PFSK-1 (cell line): ENCODE measurements around the gene ZNF277.
A peak's percentile ranks its signal among the peaks of the same experiment; 100 is the strongest.
"Not testable (repeated sequence)": the region's sequence is repeated elsewhere in the genome, so short reads cannot be mapped to it uniquely, and the experiment has no call there.

Source experiments
- POLR2AphosphoS5 ChIP-seq: IDR thresholded peaks from 2 replicates; pipeline ENCODE4 v1.6.1; 2012; ENCODE audit warnings: low read depth, mild to moderate bottlenecking, control low read depth, low read length, moderate library complexity
- SIN3A ChIP-seq: IDR thresholded peaks from 2 replicates; pipeline ENCODE4 v1.6.1; 2012; ENCODE audit warnings: mild to moderate bottlenecking, low read length, moderate library complexity, borderline replicate concordance; ENCODE audit not compliant: insufficient read depth

- TF ChIP-seq POLR2AphosphoS5 = 0 out of 2 replicates have a peak, but pooled peaks have one; percentile 38
- not testable (repeated sequence) for TF ChIP-seq SIN3A
Observed at GRCh38 chr7:112391079-112391821, 184.8 kb downstream of the ZNF277 start.
